Testis (tissue), 2 donors: Measurements from ENCODE around the gene RETREG3.

ENCODE experiments used
- POLR2A ChIP-seq: fragments of 450-650 bp; IDR thresholded peaks from one replicate; pipeline ENCODE4 v1.6.1; 2017; ENCODE audit warnings: antibody characterized with exemption, mild to moderate bottlenecking, moderate library complexity
- TF ChIP-seq, protein P1 (sequence below), 3 experiments: fragments of 450-650 bp in 2 of 3; fragments of 200-600 bp in 1 of 3; sonication (generic) in 1 of 3; IDR thresholded peaks; one replicate each; pipeline ENCODE4 v1.5.1; 2016 to 2019; ENCODE audit warnings: antibody characterized with exemption in 3 of 3, mild to moderate bottlenecking in 2 of 3, moderate library complexity in 1 of 3

DNA sequence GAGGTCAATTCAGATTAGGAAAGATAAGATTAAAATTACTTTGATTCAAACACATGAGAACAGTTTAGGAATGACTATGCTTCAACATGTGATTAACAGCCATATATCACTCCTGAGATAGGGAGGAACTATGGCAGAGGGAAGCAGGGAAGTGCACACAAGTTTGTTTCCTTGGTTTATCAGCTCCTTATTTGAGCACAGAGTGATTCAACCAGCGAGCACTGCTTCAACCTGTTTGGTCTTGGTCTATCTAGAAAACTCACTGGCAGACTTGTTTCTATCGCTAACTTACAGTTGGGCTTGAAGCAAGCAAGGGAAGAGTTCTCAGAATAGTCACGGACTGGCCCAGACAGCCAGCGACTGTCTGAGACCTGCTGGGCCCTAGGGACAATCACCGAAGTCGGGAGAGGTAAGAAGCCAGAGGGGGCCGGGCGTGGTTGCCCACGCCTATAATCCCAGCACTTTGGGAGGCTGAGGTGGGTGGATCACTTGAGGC is 23.8 kb upstream of the RETREG3 start:
- no peak for TF ChIP-seq POLR2A
- TF ChIP-seq, protein P1, sequence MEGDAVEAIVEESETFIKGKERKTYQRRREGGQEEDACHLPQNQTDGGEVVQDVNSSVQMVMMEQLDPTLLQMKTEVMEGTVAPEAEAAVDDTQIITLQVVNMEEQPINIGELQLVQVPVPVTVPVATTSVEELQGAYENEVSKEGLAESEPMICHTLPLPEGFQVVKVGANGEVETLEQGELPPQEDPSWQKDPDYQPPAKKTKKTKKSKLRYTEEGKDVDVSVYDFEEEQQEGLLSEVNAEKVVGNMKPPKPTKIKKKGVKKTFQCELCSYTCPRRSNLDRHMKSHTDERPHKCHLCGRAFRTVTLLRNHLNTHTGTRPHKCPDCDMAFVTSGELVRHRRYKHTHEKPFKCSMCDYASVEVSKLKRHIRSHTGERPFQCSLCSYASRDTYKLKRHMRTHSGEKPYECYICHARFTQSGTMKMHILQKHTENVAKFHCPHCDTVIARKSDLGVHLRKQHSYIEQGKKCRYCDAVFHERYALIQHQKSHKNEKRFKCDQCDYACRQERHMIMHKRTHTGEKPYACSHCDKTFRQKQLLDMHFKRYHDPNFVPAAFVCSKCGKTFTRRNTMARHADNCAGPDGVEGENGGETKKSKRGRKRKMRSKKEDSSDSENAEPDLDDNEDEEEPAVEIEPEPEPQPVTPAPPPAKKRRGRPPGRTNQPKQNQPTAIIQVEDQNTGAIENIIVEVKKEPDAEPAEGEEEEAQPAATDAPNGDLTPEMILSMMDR (IDR thresholded peaks at IDR 0.05): no peak
